SU-DHL-6 (cell line): Measurements from ENCODE around the gene UXS1.

ENCODE experiments used
- CTCF ChIP-seq: fragments of 200-600 bp; sonication (generic); IDR thresholded peaks from one replicate; pipeline ENCODE4 v1.5.1; 2017; ENCODE audit warnings: antibody characterized with exemption, mild to moderate bottlenecking, low read length, moderate library complexity; ENCODE audit not compliant: insufficient read depth, poor library complexity, severe bottlenecking
- EZH2phosphoT487 ChIP-seq: fragments of 200-600 bp; sonication (generic), shearing (Covaris generic); conservative IDR thresholded peaks from 2 replicates; pipeline ENCODE4 v1.6.1; 2018; ENCODE audit warnings: mild to moderate bottlenecking, antibody characterized with exemption, low read length, moderate library complexity, mixed read lengths

- no peak for TF ChIP-seq CTCF
- TF ChIP-seq EZH2phosphoT487, result no peak
Measured at GRCh38 chr2:106157416-106157815, 36.7 kb downstream of the UXS1 start.
